MM.1S (cell line): ENCODE measurements around the gene CACNA1C.

Experiments
- DNase-seq: peaks from one replicate; pipeline ENCODE4 v3.0.0-alpha.2; 2015
- H2AFZ ChIP-seq: fragments of 300-600 bp; sonication (generic); 2 replicates; pipeline ENCODE4 v1.6.0; 2016; ENCODE audit warnings: antibody characterized with exemption, low read length
- H3F3A ChIP-seq: fragments of 300-600 bp; sonication (generic); 2 replicates; pipeline ENCODE4 v1.6.1; 2016; ENCODE audit warnings: mild to moderate bottlenecking, antibody characterized with exemption, low read length, moderate library complexity, mixed read lengths; ENCODE audit not compliant: insufficient read depth
- H3K27ac ChIP-seq: fragments of 300-600 bp; sonication (generic); 2 replicates; pipeline ENCODE4 v1.5.1; 2016; ENCODE audit warnings: mild to moderate bottlenecking, low read length
- H3K27me3 ChIP-seq: fragments of 300-600 bp; sonication (generic); replicated peaks from 2 replicates; pipeline ENCODE4 v1.6.0; 2016; ENCODE audit warnings: low read length; ENCODE audit not compliant: insufficient read depth
- H3K36me3 ChIP-seq: fragments of 300-600 bp; sonication (generic); replicated peaks from 2 replicates; pipeline ENCODE4 v1.6.1; 2016; ENCODE audit warnings: mild to moderate bottlenecking, low read length, mixed read lengths; ENCODE audit not compliant: insufficient read depth
- H3K4me1 ChIP-seq: fragments of 300-600 bp; sonication (generic); 2 replicates; pipeline ENCODE4 v1.6.1; 2016; ENCODE audit warnings: low read length, mixed read lengths
- H3K4me2 ChIP-seq: fragments of 300-600 bp; sonication (generic); 2 replicates; pipeline ENCODE4 v1.6.0; 2016; ENCODE audit warnings: low read depth, low read length
- H3K4me3 ChIP-seq: fragments of 300-600 bp; sonication (generic); 2 replicates; pipeline ENCODE4 v1.5.1; 2016; ENCODE audit warnings: low read length, mixed read lengths
- H3K79me2 ChIP-seq: fragments of 300-600 bp; sonication (generic); 2 replicates; pipeline ENCODE4 v1.6.1; 2016; ENCODE audit warnings: mixed run types, low read length, mixed read lengths
- H3K9ac ChIP-seq: fragments of 300-600 bp; sonication (generic); 2 replicates; pipeline ENCODE4 v1.6.1; 2016; ENCODE audit warnings: low read length, mixed read lengths
- H3K9me2 ChIP-seq: fragments of 300-600 bp; sonication (generic); replicated peaks from 2 replicates; pipeline ENCODE4 v1.6.1; 2016; ENCODE audit warnings: mild to moderate bottlenecking, low read length, mixed read lengths; ENCODE audit not compliant: insufficient read depth
- H3K9me3 ChIP-seq: fragments of 300-600 bp; sonication (generic); replicated peaks from 2 replicates; pipeline ENCODE4 v1.6.1; 2016; ENCODE audit warnings: mild to moderate bottlenecking, low read length, mixed read lengths; ENCODE audit not compliant: insufficient read depth
- H4K20me1 ChIP-seq: fragments of 300-600 bp; sonication (generic); 2 replicates; pipeline ENCODE4 v1.6.1; 2016; ENCODE audit warnings: mild to moderate bottlenecking, low read length, moderate library complexity, mixed read lengths; ENCODE audit not compliant: insufficient read depth
- CTCF ChIP-seq: fragments of 300-600 bp; sonication (generic); IDR thresholded peaks from 2 replicates; pipeline ENCODE4 v1.5.1; 2016; ENCODE audit warnings: antibody characterized with exemption, low read length, mixed read lengths
- EZH2 ChIP-seq: fragments of 300-600 bp; sonication (generic); optimal IDR thresholded peaks from 2 replicates; pipeline ENCODE3; 2017; ENCODE audit warnings: low read depth, mild to moderate bottlenecking, antibody characterized with exemption, low read length, mixed read lengths
- EZH2phosphoT487 ChIP-seq: fragments of 300-600 bp; sonication (generic); IDR thresholded peaks from 2 replicates; pipeline ENCODE4 v1.6.1; 2018; ENCODE audit warnings: antibody characterized with exemption, low read length

The CACNA1C gene

GRCh38 chr12:2745655-2746054 lies 692.9 kb downstream of the CACNA1C start:
- Histone ChIP-seq H3K27ac (no peak overlapping the region), H3K4me1 (no peaks in the 10 kb centered on the region)

More at GRCh38 chr12:2745655-2746054, 692.9 kb downstream of the CACNA1C start:
- no peak overlapping the region for H2AFZ ChIP-seq
- H3K9ac ChIP-seq: no peak overlapping the region
- no peaks in the 10 kb centered on the region for H4K20me1 ChIP-seq
- DNase-seq: no peak
- H3F3A ChIP-seq: no peaks in the 10 kb centered on the region
- H3K9me2 ChIP-seq: no peaks in the 10 kb centered on the region
- H3K4me2 ChIP-seq: no peak overlapping the region
- no peaks in the 10 kb centered on the region for H3K27me3 ChIP-seq
- no peaks in the 10 kb centered on the region for H3K36me3 ChIP-seq
- TF ChIP-seq EZH2phosphoT487: no peak
- TF ChIP-seq EZH2: no peak
- no peak for TF ChIP-seq CTCF
- no peaks in the 10 kb centered on the region for H3K9me3 ChIP-seq
- no peaks in the 10 kb centered on the region for H3K79me2 ChIP-seq
- no peak overlapping the region for H3K4me3 ChIP-seq
